A673 (cell line): ENCODE measurements around the gene GH2.
"Not testable (repeated sequence)": the region's sequence is repeated elsewhere in the genome, so short reads cannot be mapped to it uniquely, and the experiment has no call there.

Experiments
- EZH2 ChIP-seq: fragments of 200-600 bp; sonication (generic); IDR thresholded peaks from 2 replicates; pipeline ENCODE4 v1.6.1; 2017; ENCODE audit warnings: borderline replicate concordance, low read depth, mild to moderate bottlenecking, mixed read lengths, antibody characterized with exemption, low read length; ENCODE audit not compliant: poor library complexity, severe bottlenecking
- TF ChIP-seq, protein P1 (sequence below): fragments of 300-800, 200-600 bp; sonication (generic); conservative IDR thresholded peaks from 2 replicates; pipeline ENCODE4 v1.5.1; 2017; ENCODE audit warnings: low read depth, mild to moderate bottlenecking, antibody characterized with exemption, low read length, moderate library complexity, mixed read lengths

DNA sequence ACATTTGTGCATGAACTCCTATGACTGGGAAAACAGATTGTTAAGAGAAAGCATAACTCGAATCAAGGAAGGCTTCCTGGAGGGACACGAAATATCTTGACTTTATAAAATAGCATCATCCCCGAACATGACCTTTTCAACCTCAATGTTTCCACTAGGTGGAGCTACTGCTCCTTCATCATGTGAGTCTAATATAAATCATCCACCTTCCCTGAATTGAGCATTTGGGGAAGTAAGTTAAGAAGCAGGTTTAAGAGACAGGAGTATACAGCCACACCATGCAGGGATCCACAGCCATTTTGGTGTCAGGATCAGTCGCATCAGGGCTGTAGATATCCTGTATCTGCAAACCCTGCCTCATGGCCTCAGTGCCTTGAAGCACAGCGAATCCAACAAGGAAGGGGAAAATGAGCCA lies 22.1 kb upstream of the GH2 start:
- TF ChIP-seq, protein P1, sequence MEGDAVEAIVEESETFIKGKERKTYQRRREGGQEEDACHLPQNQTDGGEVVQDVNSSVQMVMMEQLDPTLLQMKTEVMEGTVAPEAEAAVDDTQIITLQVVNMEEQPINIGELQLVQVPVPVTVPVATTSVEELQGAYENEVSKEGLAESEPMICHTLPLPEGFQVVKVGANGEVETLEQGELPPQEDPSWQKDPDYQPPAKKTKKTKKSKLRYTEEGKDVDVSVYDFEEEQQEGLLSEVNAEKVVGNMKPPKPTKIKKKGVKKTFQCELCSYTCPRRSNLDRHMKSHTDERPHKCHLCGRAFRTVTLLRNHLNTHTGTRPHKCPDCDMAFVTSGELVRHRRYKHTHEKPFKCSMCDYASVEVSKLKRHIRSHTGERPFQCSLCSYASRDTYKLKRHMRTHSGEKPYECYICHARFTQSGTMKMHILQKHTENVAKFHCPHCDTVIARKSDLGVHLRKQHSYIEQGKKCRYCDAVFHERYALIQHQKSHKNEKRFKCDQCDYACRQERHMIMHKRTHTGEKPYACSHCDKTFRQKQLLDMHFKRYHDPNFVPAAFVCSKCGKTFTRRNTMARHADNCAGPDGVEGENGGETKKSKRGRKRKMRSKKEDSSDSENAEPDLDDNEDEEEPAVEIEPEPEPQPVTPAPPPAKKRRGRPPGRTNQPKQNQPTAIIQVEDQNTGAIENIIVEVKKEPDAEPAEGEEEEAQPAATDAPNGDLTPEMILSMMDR, result peak; percentile 40; the same call in 1 of the 2 replicates
- TF ChIP-seq EZH2, result not testable (repeated sequence)
